ENCODE data around the gene CPEB4. TPM values are rescaled to one million over a fixed set of nuclear protein-coding genes. Genes with fewer than 3 reads are reported as not detected.

Gene CPEB4
- total RNA-seq, 1 donor from 2014 or later = 31.9 TPM

DNA sequence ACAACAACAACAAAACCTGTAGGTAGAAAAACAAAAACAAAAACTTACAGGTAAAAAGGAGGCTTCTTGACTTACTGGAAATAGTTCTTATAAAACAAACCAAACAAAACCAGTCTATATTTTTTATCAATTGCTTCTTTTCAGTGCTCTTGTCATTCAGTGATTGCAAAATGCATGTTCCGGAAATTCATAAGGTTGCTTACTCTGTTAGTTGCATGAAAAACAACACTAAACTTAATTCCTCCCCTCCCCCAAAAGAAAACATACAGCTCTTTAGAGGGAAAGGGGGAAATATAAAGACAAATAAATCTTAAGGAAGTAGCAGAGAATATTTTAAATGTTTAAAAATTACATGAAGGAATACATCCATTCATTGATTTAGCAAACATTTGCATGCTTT, 19.1 kb downstream of the CPEB4 start:
- Histone ChIP-seq H3K4me3 (no peak overlapping the region), H3K4me1 (peaks cover 34% of the 10 kb centered on the region), H3K27me3 (no peaks in the 10 kb centered on the region), H3K9me3 (no peaks in the 10 kb centered on the region), H3K36me3 (peaks cover 0 to 8% of the 10 kb centered on the region in 2 donors), H3K27ac (no peak overlapping the region)
- no peak for DNase-seq (ENCODE audit: extremely low spot score in 2 of 2)
- intact Hi-C loops (cut with DNase I) = no loop called here
- TF ChIP-seq CTCF (IDR thresholded peaks at IDR 0.05) (no peak), POLR2AphosphoS5 (IDR thresholded peaks at IDR 0.05; ENCODE audit: insufficient read depth in 1 of 2, low read depth in 1 of 2) (no peak), POLR2A (IDR thresholded peaks at IDR 0.05) (no peak)

DNA sequence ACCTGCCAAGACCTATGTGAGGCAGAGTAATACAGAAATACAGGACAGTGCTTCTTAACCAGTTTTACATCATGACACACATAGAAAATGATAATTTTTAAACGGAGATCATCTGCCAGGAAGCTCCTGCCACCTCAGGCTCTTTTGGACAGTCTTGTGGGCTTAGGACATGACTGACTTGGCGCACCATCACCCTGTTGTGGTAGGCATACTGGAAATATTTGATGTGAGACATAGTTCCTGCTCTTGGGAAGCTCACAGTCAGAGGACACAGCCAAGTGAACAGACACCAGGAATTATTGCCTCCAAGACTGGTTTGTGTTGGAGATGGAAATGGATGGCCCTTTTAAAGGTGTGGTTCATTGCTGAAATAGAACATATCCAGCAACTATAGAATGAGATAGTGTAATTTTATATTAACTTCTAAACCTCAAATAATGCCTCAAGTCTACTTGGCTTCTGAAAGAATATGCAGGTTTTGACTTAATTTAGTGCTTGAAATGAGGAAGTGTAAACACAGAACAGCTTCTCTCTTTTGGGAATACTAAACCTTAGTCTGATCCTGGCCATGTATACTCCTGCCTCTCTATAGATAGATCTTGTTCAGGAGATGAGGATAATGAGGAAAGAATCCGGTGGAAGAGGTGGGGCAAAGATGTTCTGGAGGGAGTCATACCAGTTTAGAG, 19.7 kb downstream of the CPEB4 start:
- peaks cover 0 to 8% of the 10 kb centered on the region in 2 donors for H3K36me3 ChIP-seq
- TF ChIP-seq POLR2A (IDR thresholded peaks at IDR 0.05) (no peak), CTCF (IDR thresholded peaks at IDR 0.05) (no peak), POLR2AphosphoS5 (IDR thresholded peaks at IDR 0.05; ENCODE audit: insufficient read depth in 1 of 2, low read depth in 1 of 2) (no peak)
- no peak overlapping the region for H3K4me3 ChIP-seq
- no peak for DNase-seq (ENCODE audit: extremely low spot score in 2 of 2)
- intact Hi-C loops (cut with DNase I) = no loop called here
- peaks cover 29% of the 10 kb centered on the region for H3K4me1 ChIP-seq
- no peaks in the 10 kb centered on the region for H3K27me3 ChIP-seq
- H3K27ac ChIP-seq = no peak overlapping the region
- no peaks in the 10 kb centered on the region for H3K9me3 ChIP-seq

DNA sequence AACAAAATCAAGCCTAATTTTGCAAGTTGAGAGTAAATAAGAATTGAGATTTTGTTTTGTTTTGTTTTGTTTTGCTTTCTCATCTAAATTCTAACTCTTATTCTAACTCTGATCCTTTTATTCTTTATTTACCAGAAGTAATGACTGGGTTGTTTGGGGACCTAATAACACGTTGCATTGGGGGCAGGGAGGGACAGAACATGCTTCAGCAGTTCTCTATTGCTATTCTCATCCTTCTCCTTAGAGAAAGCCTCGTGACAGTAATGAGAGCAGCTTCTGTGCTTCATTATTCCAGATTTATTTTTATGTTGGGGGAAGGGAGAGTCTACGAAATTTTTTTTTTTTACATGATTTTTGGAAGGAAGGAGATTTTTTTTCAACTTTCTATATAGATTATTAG, 21.1 kb downstream of the CPEB4 start:
- Histone ChIP-seq H3K27me3 (no peaks in the 10 kb centered on the region), H3K27ac (no peak overlapping the region), H3K9me3 (no peaks in the 10 kb centered on the region), H3K4me1 (peaks cover 21% of the 10 kb centered on the region), H3K36me3 (peaks cover 0 to 8% of the 10 kb centered on the region in 2 donors), H3K4me3 (no peak overlapping the region)
- intact Hi-C loops (cut with DNase I) = no loop called here
- TF ChIP-seq POLR2A (IDR thresholded peaks at IDR 0.05) = no peak
- peak in 1 of 2 donors; percentile 61 for TF ChIP-seq POLR2AphosphoS5 (IDR thresholded peaks at IDR 0.05; ENCODE audit: insufficient read depth in 1 of 2, low read depth in 1 of 2)
- DNase-seq (ENCODE audit: extremely low spot score in 2 of 2) = no peak

- Histone ChIP-seq H3K4me3 (no peak overlapping the region), H3K27ac (no peak overlapping the region), H3K36me3 (peaks cover 0 to 8% of the 10 kb centered on the region in 2 donors), H3K4me1 (peaks cover 21% of the 10 kb centered on the region), H3K27me3 (no peaks in the 10 kb centered on the region), H3K9me3 (no peaks in the 10 kb centered on the region)
- no peak for TF ChIP-seq POLR2A (IDR thresholded peaks at IDR 0.05)
- TF ChIP-seq POLR2AphosphoS5 (IDR thresholded peaks at IDR 0.05; ENCODE audit: insufficient read depth in 1 of 2, low read depth in 1 of 2) = no peak
- no peak for TF ChIP-seq CTCF (IDR thresholded peaks at IDR 0.05)
- intact Hi-C loops (cut with DNase I) = no loop called here
- DNase-seq (ENCODE audit: extremely low spot score in 2 of 2) = no peak
Observed at GRCh38 chr5:173910215-173910614, 22.1 kb downstream of the CPEB4 start.

GRCh38 chr5:173911623-173912022, 23.5 kb downstream of the CPEB4 start:
- DNase-seq (ENCODE audit: extremely low spot score in 2 of 2) = no peak
- Histone ChIP-seq H3K27me3 (no peaks in the 10 kb centered on the region), H3K9me3 (no peaks in the 10 kb centered on the region), H3K27ac (no peak overlapping the region), H3K4me3 (no peak overlapping the region), H3K4me1 (peaks cover 18% of the 10 kb centered on the region), H3K36me3 (peaks cover 0 to 8% of the 10 kb centered on the region in 2 donors)
- intact Hi-C loops (cut with DNase I) = no loop called here
- no peak for TF ChIP-seq POLR2AphosphoS5 (IDR thresholded peaks at IDR 0.05; ENCODE audit: insufficient read depth in 1 of 2, low read depth in 1 of 2)
- no peak for TF ChIP-seq POLR2A (IDR thresholded peaks at IDR 0.05)
- no peak for TF ChIP-seq CTCF (IDR thresholded peaks at IDR 0.05)

All from vagina (tissue), 2 donors.